Suprapubic skin (tissue), 4 donors: Measurements from ENCODE around the gene BTRC. TPM values are rescaled to one million over a fixed set of nuclear protein-coding genes. Genes with fewer than 3 reads are reported as not detected.
A peak's percentile ranks its signal among the peaks of the same experiment; 100 is the strongest.

Experiments
- DNase-seq, 2 donors: peaks; one replicate each; pipeline ENCODE4 v3.0.0-alpha.2; 2019; ENCODE audit warnings: low spot score in 2 of 2
- H3K27ac ChIP-seq: fragments of 200-600 bp; sonication (generic); one replicate; pipeline ENCODE4 v1.5.1; 2019
- H3K27me3 ChIP-seq: fragments of 200-600 bp; sonication (generic); one replicate; pipeline ENCODE4 v1.5.1; 2019
- H3K36me3 ChIP-seq: fragments of 200-600 bp; sonication (generic); one replicate; pipeline ENCODE4 v1.5.1; 2019
- H3K4me1 ChIP-seq: fragments of 200-600 bp; sonication (generic); one replicate; pipeline ENCODE4 v1.5.1; 2019
- H3K4me3 ChIP-seq: fragments of 200-600 bp; sonication (generic); one replicate; pipeline ENCODE4 v1.5.1; 2019; ENCODE audit warnings: mild to moderate bottlenecking
- H3K9me3 ChIP-seq: fragments of 200-600 bp; sonication (generic); one replicate; pipeline ENCODE4 v1.5.1; 2019
- CTCF ChIP-seq, 2 donors: fragments of 200-600 bp in 1 of 2; fragments of 450-650 bp in 1 of 2; sonication (generic) in 1 of 2; IDR thresholded peaks; one replicate each; pipeline ENCODE4 v1.5.1; 2016 to 2019; ENCODE audit warnings: antibody characterized with exemption in 2 of 2, mild to moderate bottlenecking in 1 of 2, moderate library complexity in 1 of 2
- EP300 ChIP-seq: sonication (generic); formaldehyde crosslinking; IDR thresholded peaks from one replicate; pipeline ENCODE4 v1.6.1; 2017; ENCODE audit warnings: antibody characterized with exemption
- POLR2A ChIP-seq, 2 donors: fragments of 450-650 bp; IDR thresholded peaks; one replicate each; pipeline ENCODE4 v1.6.1; 2017; ENCODE audit warnings: antibody characterized with exemption in 2 of 2, mild to moderate bottlenecking in 2 of 2, moderate library complexity in 2 of 2
- POLR2AphosphoS5 ChIP-seq, 3 donors: sonication (generic); formaldehyde crosslinking; IDR thresholded peaks; one replicate each; pipeline ENCODE4 v1.6.1; 2017; ENCODE audit warnings: antibody characterized with exemption in 3 of 3
- WGBS: methylation state at CpG from one replicate; pipeline ENCODE4 v1.1.5; 2018; 5-methylcytosine and 5-hydroxymethylcytosine counted together
- total RNA-seq, 4 donors: library from RNA; depleted of rRNA; stranded (reverse); fragments of >200 nt; gene quantifications; one replicate each; pipeline ENCODE4 v1.1.0, GENCODE V29; 2016

The BTRC gene
- total RNA-seq, 4 donors from 2014 or later: 17.4 to 20.6 (median 18.5) TPM

- H3K27me3 ChIP-seq: peaks cover 56% of the 10 kb centered on the region
- DNase-seq: no peak
- peaks cover 26% of the 10 kb centered on the region for H3K4me1 ChIP-seq
- no peak for TF ChIP-seq POLR2A (IDR thresholded peaks at IDR 0.05)
- no peak for TF ChIP-seq CTCF (IDR thresholded peaks at IDR 0.05)
- no peak for TF ChIP-seq POLR2AphosphoS5 (IDR thresholded peaks at IDR 0.05)
- no peak for TF ChIP-seq EP300
- no peak overlapping the region for H3K27ac ChIP-seq
- H3K36me3 ChIP-seq: no peaks in the 10 kb centered on the region
- WGBS: 25% methylated on average over 10 of the region's 11 CpGs
- peak overlapping the region; percentile 61 for H3K4me3 ChIP-seq
- no peaks in the 10 kb centered on the region for H3K9me3 ChIP-seq
Observed at GRCh38 chr10:101569323-101569621, 215.3 kb downstream of the BTRC start.

GRCh38 chr10:101569622-101570427 is 215.9 kb downstream of the BTRC start:
- Histone ChIP-seq H3K27me3 (peaks cover 51% of the 10 kb centered on the region), H3K4me3 (peak overlapping the region; percentile 61), H3K4me1 (peaks cover 26% of the 10 kb centered on the region), H3K36me3 (no peaks in the 10 kb centered on the region), H3K27ac (no peak overlapping the region), H3K9me3 (no peaks in the 10 kb centered on the region)
- WGBS: 1% methylated on average over 37 of the region's 56 CpGs
- no peak for TF ChIP-seq POLR2AphosphoS5 (IDR thresholded peaks at IDR 0.05)
- peak; percentile 66 to 97 for TF ChIP-seq CTCF (IDR thresholded peaks at IDR 0.05)
- TF ChIP-seq EP300: no peak
- peak in 1 of 2 donors; percentile 84 for DNase-seq

GRCh38 chr10:101570428-101571270 is 216.7 kb downstream of the BTRC start:
- peak in 1 of 2 donors; percentile 68 for DNase-seq
- Histone ChIP-seq H3K36me3 (no peaks in the 10 kb centered on the region), H3K27ac (no peak overlapping the region), H3K4me1 (peaks cover 26% of the 10 kb centered on the region), H3K4me3 (peak overlapping the region; percentile 61), H3K27me3 (peaks cover 43% of the 10 kb centered on the region), H3K9me3 (no peaks in the 10 kb centered on the region)
- TF ChIP-seq CTCF (IDR thresholded peaks at IDR 0.05) (peak in 1 of 2 donors; percentile 23), POLR2A (IDR thresholded peaks at IDR 0.05) (no peak)
- 23% methylated on average over 19 of the region's 37 CpGs for WGBS

- WGBS: 81% methylated on average over 4 of the region's 8 CpGs
- Histone ChIP-seq H3K4me3 (no peak overlapping the region), H3K36me3 (no peaks in the 10 kb centered on the region), H3K27me3 (peaks cover 35% of the 10 kb centered on the region), H3K27ac (no peak overlapping the region), H3K4me1 (peaks cover 22% of the 10 kb centered on the region), H3K9me3 (no peaks in the 10 kb centered on the region)
- no peak for DNase-seq
- TF ChIP-seq POLR2AphosphoS5 (IDR thresholded peaks at IDR 0.05) (no peak), POLR2A (IDR thresholded peaks at IDR 0.05) (no peak), EP300 (no peak), CTCF (IDR thresholded peaks at IDR 0.05) (no peak)
Observed at GRCh38 chr10:101571271-101571925, 217.4 kb downstream of the BTRC start.

- 89% methylated on average over 7 of the region's 7 CpGs for WGBS
- peaks cover 28% of the 10 kb centered on the region for H3K27me3 ChIP-seq
- no peaks in the 10 kb centered on the region for H3K9me3 ChIP-seq
- no peak overlapping the region for H3K27ac ChIP-seq
- peaks cover 17% of the 10 kb centered on the region for H3K4me1 ChIP-seq
- TF ChIP-seq EP300 (no peak), CTCF (IDR thresholded peaks at IDR 0.05) (no peak), POLR2AphosphoS5 (IDR thresholded peaks at IDR 0.05) (no peak), POLR2A (IDR thresholded peaks at IDR 0.05) (no peak)
- H3K4me3 ChIP-seq: no peak overlapping the region
- DNase-seq: no peak
- no peaks in the 10 kb centered on the region for H3K36me3 ChIP-seq
Observed at GRCh38 chr10:101572126-101572525, 218.2 kb downstream of the BTRC start.
